ENCODE measurements around the gene CIAO3. TPM values are rescaled to one million over a fixed set of nuclear protein-coding genes. Genes with fewer than 3 reads are reported as not detected.

The CIAO3 gene
- polyA plus RNA-seq, 3 donors = 8.6 to 41.1 (median 11.8) TPM

DNA sequence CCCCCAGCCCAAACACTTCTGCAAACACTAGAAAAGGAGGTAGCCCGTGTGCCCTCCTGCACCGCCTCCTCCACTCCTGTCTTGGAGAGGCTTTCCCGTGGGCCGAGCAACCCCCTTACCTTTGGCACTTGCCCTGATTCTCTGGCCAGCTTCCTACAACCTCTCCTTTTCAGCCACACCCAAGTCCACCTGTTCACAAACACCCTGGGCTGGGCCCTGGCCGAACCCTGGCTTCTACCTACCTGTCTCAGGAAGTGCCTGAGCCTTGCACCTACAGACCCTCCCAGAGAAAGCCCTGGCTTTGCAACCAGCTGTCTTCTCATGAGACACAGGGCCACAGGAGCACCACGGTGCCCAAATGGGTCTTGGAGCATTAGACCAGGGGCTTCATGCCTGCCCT, 21.9 kb downstream of the CIAO3 start:
- Mint-ChIP-seq H3K36me3 (peaks cover 5 to 7% of the 10 kb centered on the region in 2 donors), H3K4me3 (peak overlapping the region in 1 of 2 donors; percentile 87), H3K27ac (no peak overlapping the region), H3K27me3 (ENCODE audit: low read depth in 3 of 3) (peaks cover 40 to 57% (median 43%) of the 10 kb centered on the region in 3 donors), H3K4me1 (peaks cover 19% of the 10 kb centered on the region), H3K9me3 (peaks cover 0 to 3% (median 0%) of the 10 kb centered on the region in 7 donors)
- Histone ChIP-seq H3K27me3 (ENCODE audit: control insufficient read depth in 2 of 2, insufficient read depth in 2 of 2, low read length in 2 of 2) (peaks cover 11 to 53% of the 10 kb centered on the region in 2 donors), H3K4me3 (replicated peaks in 1 of 3; ENCODE audit: low read depth in 2 of 3, low read length in 3 of 3) (no peak overlapping the region), H3K79me2 (ENCODE audit: insufficient read depth, low read length) (no peaks in the 10 kb centered on the region), H2AFZ (ENCODE audit: insufficient read depth, low read depth, low read length, poor library complexity, severe bottlenecking) (no peak overlapping the region), H3K36me3 (replicated peaks in 1 of 2; ENCODE audit: control insufficient read depth in 1 of 2, insufficient read depth in 2 of 2, low read length in 2 of 2) (no peaks in the 10 kb centered on the region), H3K4me1 (ENCODE audit: control insufficient read depth in 1 of 2, insufficient read depth in 2 of 2, low read length in 2 of 2) (peaks cover 32 to 48% of the 10 kb centered on the region in 2 donors), H3K4me2 (replicated peaks; ENCODE audit: extremely low read depth, low read length, poor library complexity, severe bottlenecking) (no peak overlapping the region), H4K20me1 (ENCODE audit: insufficient read depth, low read length) (peaks cover 20% of the 10 kb centered on the region), H3K9ac (ENCODE audit: insufficient read depth, low read length, poor library complexity, severe bottlenecking) (no peak overlapping the region), H3K27ac (ENCODE audit: low read depth in 1 of 2, low read length in 2 of 2) (no peak overlapping the region), H3K9me3 (replicated peaks in 1 of 2; ENCODE audit: control insufficient read depth in 1 of 2, insufficient read depth in 1 of 2, low read length in 2 of 2) (peaks cover 4 to 9% of the 10 kb centered on the region in 2 donors)
- TF ChIP-seq, protein P1, sequence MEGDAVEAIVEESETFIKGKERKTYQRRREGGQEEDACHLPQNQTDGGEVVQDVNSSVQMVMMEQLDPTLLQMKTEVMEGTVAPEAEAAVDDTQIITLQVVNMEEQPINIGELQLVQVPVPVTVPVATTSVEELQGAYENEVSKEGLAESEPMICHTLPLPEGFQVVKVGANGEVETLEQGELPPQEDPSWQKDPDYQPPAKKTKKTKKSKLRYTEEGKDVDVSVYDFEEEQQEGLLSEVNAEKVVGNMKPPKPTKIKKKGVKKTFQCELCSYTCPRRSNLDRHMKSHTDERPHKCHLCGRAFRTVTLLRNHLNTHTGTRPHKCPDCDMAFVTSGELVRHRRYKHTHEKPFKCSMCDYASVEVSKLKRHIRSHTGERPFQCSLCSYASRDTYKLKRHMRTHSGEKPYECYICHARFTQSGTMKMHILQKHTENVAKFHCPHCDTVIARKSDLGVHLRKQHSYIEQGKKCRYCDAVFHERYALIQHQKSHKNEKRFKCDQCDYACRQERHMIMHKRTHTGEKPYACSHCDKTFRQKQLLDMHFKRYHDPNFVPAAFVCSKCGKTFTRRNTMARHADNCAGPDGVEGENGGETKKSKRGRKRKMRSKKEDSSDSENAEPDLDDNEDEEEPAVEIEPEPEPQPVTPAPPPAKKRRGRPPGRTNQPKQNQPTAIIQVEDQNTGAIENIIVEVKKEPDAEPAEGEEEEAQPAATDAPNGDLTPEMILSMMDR (IDR thresholded peaks at IDR 0.05) = no peak
- intact Hi-C loops (cut with micrococcal nuclease) = no loop called here
- WGBS (ENCODE audit: insufficient coverage) = 95% methylated on average over 5 of the region's 6 CpGs
- no peak for DNase-seq

DNA sequence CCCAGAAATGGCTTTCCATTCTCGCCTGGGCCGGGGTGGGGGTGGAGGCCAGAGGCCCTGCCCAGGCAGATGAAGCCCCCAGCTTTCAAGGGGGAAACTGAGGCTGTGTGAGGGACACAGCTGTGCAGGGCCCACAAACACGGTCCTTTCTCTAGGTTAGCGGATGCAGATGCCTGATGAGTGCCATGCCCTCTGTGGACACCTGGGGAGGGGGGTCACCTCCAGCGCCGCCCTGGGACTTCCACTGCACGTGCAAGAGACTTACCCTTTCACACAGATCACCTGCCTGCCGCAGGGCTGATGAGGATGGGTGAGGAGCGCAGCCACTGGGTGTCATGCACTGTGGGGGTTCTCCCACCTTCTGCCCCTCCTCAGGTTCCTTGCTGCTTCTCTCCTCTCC, 22.4 kb downstream of the CIAO3 start:
- Histone ChIP-seq H3K79me2 (ENCODE audit: insufficient read depth, low read length) (no peaks in the 10 kb centered on the region), H3K4me1 (ENCODE audit: control insufficient read depth in 1 of 2, insufficient read depth in 2 of 2, low read length in 2 of 2) (peaks cover 32 to 48% of the 10 kb centered on the region in 2 donors), H3K27me3 (ENCODE audit: control insufficient read depth in 2 of 2, insufficient read depth in 2 of 2, low read length in 2 of 2) (peaks cover 11 to 58% of the 10 kb centered on the region in 2 donors), H3K4me3 (replicated peaks in 1 of 3; ENCODE audit: low read depth in 2 of 3, low read length in 3 of 3) (no peak overlapping the region), H4K20me1 (ENCODE audit: insufficient read depth, low read length) (peaks cover 18% of the 10 kb centered on the region), H3K9me3 (replicated peaks in 1 of 2; ENCODE audit: control insufficient read depth in 1 of 2, insufficient read depth in 1 of 2, low read length in 2 of 2) (peaks cover 4 to 9% of the 10 kb centered on the region in 2 donors), H3K4me2 (replicated peaks; ENCODE audit: extremely low read depth, low read length, poor library complexity, severe bottlenecking) (no peak overlapping the region), H3K36me3 (replicated peaks in 1 of 2; ENCODE audit: control insufficient read depth in 1 of 2, insufficient read depth in 2 of 2, low read length in 2 of 2) (no peaks in the 10 kb centered on the region), H3K27ac (ENCODE audit: low read depth in 1 of 2, low read length in 2 of 2) (no peak overlapping the region), H3K9ac (ENCODE audit: insufficient read depth, low read length, poor library complexity, severe bottlenecking) (no peak overlapping the region), H2AFZ (ENCODE audit: insufficient read depth, low read depth, low read length, poor library complexity, severe bottlenecking) (no peak overlapping the region)
- no peak for DNase-seq
- H3K27ac Mint-ChIP-seq = no peak overlapping the region
- H3K27me3 Mint-ChIP-seq (ENCODE audit: low read depth in 3 of 3) = peaks cover 45 to 62% (median 46%) of the 10 kb centered on the region in 3 donors
- H3K4me3 Mint-ChIP-seq = peak overlapping the region in 1 of 2 donors; percentile 20
- WGBS (ENCODE audit: insufficient coverage) = 97% methylated on average over 4 of the region's 9 CpGs
- H3K36me3 Mint-ChIP-seq = peaks cover 5 to 7% of the 10 kb centered on the region in 2 donors
- H3K9me3 Mint-ChIP-seq = peaks cover 0 to 4% (median 0%) of the 10 kb centered on the region in 7 donors
- intact Hi-C loops (cut with micrococcal nuclease) = no loop called here
- peaks cover 19% of the 10 kb centered on the region for H3K4me1 Mint-ChIP-seq
- TF ChIP-seq, protein P1 (IDR thresholded peaks at IDR 0.05) = no peak

All from CD14-positive monocyte (primary cell).